ENCODE data around the gene MKNK2.

Gene MKNK2

GRCh38 chr19:2080336-2080988, 29.4 kb upstream of the MKNK2 start:
- DNase-seq (ENCODE audit: low read depth) = no peak

- no peak for DNase-seq (ENCODE audit: low read depth)
Observed at GRCh38 chr19:2079865-2080301, 28.8 kb upstream of the MKNK2 start.

GRCh38 chr19:2079076-2079864, 28.2 kb upstream of the MKNK2 start:
- no peak for DNase-seq (ENCODE audit: low read depth)

GRCh38 chr19:2077833-2078619, 27.0 kb upstream of the MKNK2 start:
- no peak for DNase-seq (ENCODE audit: low read depth)

- DNase-seq (ENCODE audit: low read depth) = no peak
Observed at GRCh38 chr19:2077398-2077797, 26.4 kb upstream of the MKNK2 start.

GRCh38 chr19:2076526-2076944, 25.5 kb upstream of the MKNK2 start:
- no peak for DNase-seq (ENCODE audit: low read depth)

- DNase-seq (ENCODE audit: low read depth) = no peak
Observed at GRCh38 chr19:2072757-2073551, 21.9 kb upstream of the MKNK2 start.

- no peak for DNase-seq (ENCODE audit: low read depth)
Observed at GRCh38 chr19:2070986-2071673, 20.1 kb upstream of the MKNK2 start.

- DNase-seq (ENCODE audit: low read depth) = no peak
Observed at GRCh38 chr19:2070436-2070827, 19.4 kb upstream of the MKNK2 start.

- DNase-seq (ENCODE audit: low read depth) = no peak
Observed at GRCh38 chr19:2064788-2065524, 13.9 kb upstream of the MKNK2 start.

GRCh38 chr19:2064395-2064787, 13.3 kb upstream of the MKNK2 start:
- DNase-seq (ENCODE audit: low read depth) = no peak

- DNase-seq (ENCODE audit: low read depth) = no peak
Observed at GRCh38 chr19:2063824-2064223, 12.8 kb upstream of the MKNK2 start.

GRCh38 chr19:2062770-2063169, 11.7 kb upstream of the MKNK2 start:
- DNase-seq (ENCODE audit: low read depth) = no peak

GRCh38 chr19:2062389-2062729, 11.3 kb upstream of the MKNK2 start:
- no peak for DNase-seq (ENCODE audit: low read depth)

GRCh38 chr19:2061495-2062388, 10.7 kb upstream of the MKNK2 start:
- DNase-seq (ENCODE audit: low read depth) = peak; percentile 99

GRCh38 chr19:2060884-2061494, 9.9 kb upstream of the MKNK2 start:
- no peak for DNase-seq (ENCODE audit: low read depth)

- no peak for DNase-seq (ENCODE audit: low read depth)
Observed at GRCh38 chr19:2059422-2060201, 8.6 kb upstream of the MKNK2 start.
